Esophagus squamous epithelium (tissue), 4 donors: ENCODE data around the gene CT47C1.

Experiments used
- POLR2A ChIP-seq, 4 donors: fragments of 450-650 bp; IDR thresholded peaks; one replicate each; pipeline ENCODE4 v1.6.1; 2017; ENCODE audit warnings: antibody characterized with exemption in 4 of 4, mild to moderate bottlenecking in 4 of 4, moderate library complexity in 3 of 4
- TF ChIP-seq, protein P1 (sequence below), 6 experiments: fragments of 450-650 bp in 4 of 6; fragments of 200-600 bp in 2 of 6; sonication (generic) in 2 of 6; IDR thresholded peaks; one replicate each; pipeline ENCODE4 v1.5.1; 2016 to 2019; ENCODE audit warnings: antibody characterized with exemption in 6 of 6, mild to moderate bottlenecking in 4 of 6, moderate library complexity in 4 of 6

DNA sequence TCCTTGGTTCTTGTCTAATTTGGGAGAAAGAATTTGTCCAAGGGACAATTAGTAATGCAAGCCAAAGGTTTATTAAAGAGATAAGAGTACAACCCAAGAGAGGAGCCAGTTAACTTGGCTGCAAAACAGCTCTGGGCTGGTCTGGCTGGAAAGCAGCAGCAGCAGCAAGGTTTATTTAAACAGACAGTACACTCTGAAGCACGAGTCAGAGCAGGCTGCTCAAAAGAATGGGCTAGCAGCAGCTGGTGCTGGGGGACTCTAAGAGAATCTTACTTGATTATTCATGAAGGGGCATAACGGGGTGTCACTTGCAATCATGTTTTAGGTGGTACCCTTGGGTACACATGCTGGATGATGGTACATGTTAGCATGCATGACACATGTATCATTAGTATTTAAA lies 17.1 kb upstream of the CT47C1 start:
- TF ChIP-seq, protein P1, sequence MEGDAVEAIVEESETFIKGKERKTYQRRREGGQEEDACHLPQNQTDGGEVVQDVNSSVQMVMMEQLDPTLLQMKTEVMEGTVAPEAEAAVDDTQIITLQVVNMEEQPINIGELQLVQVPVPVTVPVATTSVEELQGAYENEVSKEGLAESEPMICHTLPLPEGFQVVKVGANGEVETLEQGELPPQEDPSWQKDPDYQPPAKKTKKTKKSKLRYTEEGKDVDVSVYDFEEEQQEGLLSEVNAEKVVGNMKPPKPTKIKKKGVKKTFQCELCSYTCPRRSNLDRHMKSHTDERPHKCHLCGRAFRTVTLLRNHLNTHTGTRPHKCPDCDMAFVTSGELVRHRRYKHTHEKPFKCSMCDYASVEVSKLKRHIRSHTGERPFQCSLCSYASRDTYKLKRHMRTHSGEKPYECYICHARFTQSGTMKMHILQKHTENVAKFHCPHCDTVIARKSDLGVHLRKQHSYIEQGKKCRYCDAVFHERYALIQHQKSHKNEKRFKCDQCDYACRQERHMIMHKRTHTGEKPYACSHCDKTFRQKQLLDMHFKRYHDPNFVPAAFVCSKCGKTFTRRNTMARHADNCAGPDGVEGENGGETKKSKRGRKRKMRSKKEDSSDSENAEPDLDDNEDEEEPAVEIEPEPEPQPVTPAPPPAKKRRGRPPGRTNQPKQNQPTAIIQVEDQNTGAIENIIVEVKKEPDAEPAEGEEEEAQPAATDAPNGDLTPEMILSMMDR (IDR thresholded peaks at IDR 0.05) = no peak
- no peak for TF ChIP-seq POLR2A (IDR thresholded peaks at IDR 0.05)
